Calu3 (cell line): ENCODE measurements around the gene FBXO2. TPM values are rescaled to one million over a fixed set of nuclear protein-coding genes. Genes with fewer than 3 reads are reported as not detected.
A peak's percentile ranks its signal among the peaks of the same experiment; 100 is the strongest.

ENCODE experiments used
- BruUV-seq: library from RNA; stranded (reverse); fragments of 400-500 nt; replicated peaks from 2 replicates; lab custom pipeline; 2021; lab: Mats Ljungman, UMichigan
- CTCF ChIA-PET: fragments of 300-600 bp; sonication (Branson Sonifier 250); formaldehyde crosslinking; loops from one replicate; lab custom pipeline; 2022; ENCODE audit warnings: antibody characterized with exemption; lab: Charles Lee
- DNase-seq: peaks from one replicate; pipeline ENCODE4 v3.0.0; 2022
- H3K27ac Mint-ChIP-seq: one replicate; pipeline ENCODE4 v1.8.0; 2022; ENCODE audit warnings: mixed read lengths; ENCODE audit not compliant: unreplicated experiment
- H3K27me3 Mint-ChIP-seq: one replicate; pipeline ENCODE4 v1.8.0; 2022; ENCODE audit warnings: mixed read lengths; ENCODE audit not compliant: unreplicated experiment
- H3K36me3 Mint-ChIP-seq: one replicate; pipeline ENCODE4 v1.8.0; 2022; ENCODE audit warnings: mild to moderate bottlenecking, moderate library complexity, mixed read lengths; ENCODE audit not compliant: insufficient read depth, unreplicated experiment
- H3K4me1 Mint-ChIP-seq: one replicate; pipeline ENCODE4 v1.8.0; 2022; ENCODE audit warnings: mild to moderate bottlenecking, low read depth, mixed read lengths; ENCODE audit not compliant: unreplicated experiment
- H3K4me3 Mint-ChIP-seq: one replicate; pipeline ENCODE4 v1.8.0; 2022; ENCODE audit warnings: mild to moderate bottlenecking, low read depth, moderate library complexity, mixed read lengths; ENCODE audit not compliant: unreplicated experiment
- H3K9me3 Mint-ChIP-seq: one replicate; pipeline ENCODE4 v1.8.0; 2022; ENCODE audit warnings: low read depth, mixed read lengths; ENCODE audit not compliant: unreplicated experiment
- CTCF ChIP-seq: fragments of 200-600 bp; IDR thresholded peaks from one replicate; pipeline ENCODE4 v1.8.0; 2022; ENCODE audit warnings: antibody characterized with exemption; ENCODE audit not compliant: unreplicated experiment
- intact Hi-C: fragments of 100-400 bp; cut with micrococcal nuclease; formaldehyde crosslinking; loops from one replicate; pipeline ENCODE4 v1.10.0; 2022; ENCODE audit not compliant: unreplicated experiment
- total RNA-seq: library from RNA; stranded (reverse); gene quantifications from 2 replicates; pipeline ENCODE4 v1.2.3, GENCODE V29; 2022

FBXO2 gene
- total RNA-seq, 1 experiment from 2014 or later, result 3.3 TPM

GRCh38 chr1:11680270-11681070 is 26.2 kb upstream of the FBXO2 start:
- H3K27ac Mint-ChIP-seq, result no peak overlapping the region
- no peak for TF ChIP-seq CTCF
- peak overlapping the region; percentile 92 for H3K4me3 Mint-ChIP-seq
- peaks cover 18% of the 10 kb centered on the region for H3K27me3 Mint-ChIP-seq
- peaks cover 19% of the 10 kb centered on the region for H3K36me3 Mint-ChIP-seq
- CTCF ChIA-PET, result interaction anchor here (1.0 kb wide), 1 partner anchor 39 kb away, joined by 3 read pairs; no protein-coding TSS in a partner anchor
- intact Hi-C loops, result no loop called here
- DNase-seq, result no peak
- no peaks in the 10 kb centered on the region for H3K4me1 Mint-ChIP-seq
- H3K9me3 Mint-ChIP-seq, result no peaks in the 10 kb centered on the region
- BruUV-seq, result no TSS peak

DNA sequence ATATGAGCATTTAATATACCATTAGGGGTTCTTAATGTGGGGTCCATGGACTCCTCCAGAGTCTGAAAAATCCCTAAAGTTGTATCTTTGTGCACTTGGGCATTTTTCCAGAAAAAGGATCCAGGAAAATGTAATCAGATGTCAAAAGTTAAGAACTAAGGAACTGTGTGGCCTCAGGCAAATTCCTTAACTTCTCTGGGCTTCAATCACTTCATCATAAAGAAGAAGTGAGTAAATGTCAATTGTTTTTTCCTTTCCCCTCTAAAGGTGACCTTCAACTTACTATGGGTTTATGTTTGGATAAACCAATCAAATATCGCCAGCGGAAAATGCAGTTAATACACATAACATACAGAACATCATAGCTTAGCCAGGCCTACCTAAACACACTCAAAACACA is 24.2 kb upstream of the FBXO2 start:
- TF ChIP-seq CTCF, result no peak
- Mint-ChIP-seq H3K9me3 (no peaks in the 10 kb centered on the region), H3K27me3 (no peaks in the 10 kb centered on the region), H3K36me3 (peaks cover 19% of the 10 kb centered on the region), H3K27ac (no peak overlapping the region), H3K4me1 (no peaks in the 10 kb centered on the region), H3K4me3 (no peak overlapping the region)
- intact Hi-C loops, result no loop called here
- no peak for DNase-seq
- BruUV-seq, result no TSS peak
- CTCF ChIA-PET, result no interaction called here

DNA sequence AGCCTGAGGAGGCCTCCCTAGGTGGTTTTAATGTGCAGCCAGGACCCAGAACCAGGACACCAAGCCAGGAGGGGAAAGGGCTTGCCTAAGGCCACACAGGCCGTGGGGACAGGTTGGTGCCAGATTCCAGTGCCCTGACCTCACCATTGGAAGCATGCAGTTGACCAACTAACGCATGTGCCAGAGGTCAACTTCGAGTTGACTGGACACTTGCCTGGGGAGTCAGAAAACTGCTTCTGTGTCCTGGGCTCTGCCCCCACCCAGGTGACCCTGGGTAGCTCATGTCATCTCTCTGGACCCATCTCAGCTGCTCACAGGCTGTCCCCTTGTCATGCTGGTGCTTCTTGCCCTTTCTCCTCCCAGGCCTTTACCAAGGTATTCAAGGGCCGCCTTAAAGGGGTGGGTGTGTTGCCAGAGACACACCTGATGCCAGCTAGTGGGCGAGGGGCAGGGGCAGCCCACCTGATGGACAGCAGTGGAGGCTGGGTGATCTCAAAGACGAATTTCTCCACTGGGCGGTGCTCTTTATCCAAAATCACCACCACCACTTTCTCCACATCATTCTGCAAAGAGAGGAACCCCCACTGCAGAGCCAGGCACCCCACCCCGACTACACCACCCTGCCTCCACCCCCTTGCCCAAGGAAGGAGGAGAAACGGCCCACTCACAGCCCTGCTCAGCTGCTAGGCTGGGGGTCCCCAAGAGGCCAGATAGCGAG is 22.3 kb upstream of the FBXO2 start:
- Mint-ChIP-seq H3K4me3 (no peak overlapping the region), H3K27me3 (no peaks in the 10 kb centered on the region), H3K9me3 (no peaks in the 10 kb centered on the region), H3K27ac (no peak overlapping the region), H3K4me1 (no peaks in the 10 kb centered on the region), H3K36me3 (peaks cover 16% of the 10 kb centered on the region)
- DNase-seq, result no peak
- intact Hi-C loops, result no loop called here
- CTCF ChIA-PET, result interaction anchor here (0.6 to 0.7 kb wide), 2 partner anchors 1081 to 1223 kb away, joined by 3 read pairs; no protein-coding TSS in a partner anchor
- TF ChIP-seq CTCF, result no peak
- BruUV-seq, result no TSS peak

GRCh38 chr1:11675325-11675724 is 21.1 kb upstream of the FBXO2 start:
- CTCF ChIA-PET, result no interaction called here

More at GRCh38 chr1:11675325-11675724, 21.1 kb upstream of the FBXO2 start:
- no peak for DNase-seq
- Mint-ChIP-seq H3K4me3 (no peak overlapping the region), H3K9me3 (no peaks in the 10 kb centered on the region), H3K27ac (no peak overlapping the region), H3K27me3 (no peaks in the 10 kb centered on the region), H3K4me1 (no peaks in the 10 kb centered on the region), H3K36me3 (peaks cover 4% of the 10 kb centered on the region)
- intact Hi-C loops, result no loop called here
- no peak for TF ChIP-seq CTCF
- no TSS peak for BruUV-seq
